ENCODE measurements around the gene ROPN1.

DNA sequence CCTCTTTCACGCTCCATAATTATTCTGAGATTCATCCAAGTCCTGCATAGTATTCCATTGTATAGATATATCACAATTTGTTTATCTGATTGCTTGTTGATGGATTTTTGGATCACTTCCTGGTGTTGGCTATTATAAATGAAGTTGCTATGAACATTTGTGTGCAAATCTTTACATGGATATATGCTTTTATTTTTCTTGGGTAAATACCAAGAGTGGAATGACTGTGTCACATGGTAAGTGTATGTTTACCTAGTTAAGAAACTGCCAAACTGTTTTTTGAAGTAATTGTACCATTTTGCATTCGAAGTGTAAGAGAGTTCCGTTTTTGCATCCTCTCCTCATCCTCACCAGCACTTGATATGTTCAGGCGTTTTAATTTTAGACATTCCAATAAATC lies 34.6 kb upstream of the ROPN1 start:
- TF ChIP-seq, protein P1, sequence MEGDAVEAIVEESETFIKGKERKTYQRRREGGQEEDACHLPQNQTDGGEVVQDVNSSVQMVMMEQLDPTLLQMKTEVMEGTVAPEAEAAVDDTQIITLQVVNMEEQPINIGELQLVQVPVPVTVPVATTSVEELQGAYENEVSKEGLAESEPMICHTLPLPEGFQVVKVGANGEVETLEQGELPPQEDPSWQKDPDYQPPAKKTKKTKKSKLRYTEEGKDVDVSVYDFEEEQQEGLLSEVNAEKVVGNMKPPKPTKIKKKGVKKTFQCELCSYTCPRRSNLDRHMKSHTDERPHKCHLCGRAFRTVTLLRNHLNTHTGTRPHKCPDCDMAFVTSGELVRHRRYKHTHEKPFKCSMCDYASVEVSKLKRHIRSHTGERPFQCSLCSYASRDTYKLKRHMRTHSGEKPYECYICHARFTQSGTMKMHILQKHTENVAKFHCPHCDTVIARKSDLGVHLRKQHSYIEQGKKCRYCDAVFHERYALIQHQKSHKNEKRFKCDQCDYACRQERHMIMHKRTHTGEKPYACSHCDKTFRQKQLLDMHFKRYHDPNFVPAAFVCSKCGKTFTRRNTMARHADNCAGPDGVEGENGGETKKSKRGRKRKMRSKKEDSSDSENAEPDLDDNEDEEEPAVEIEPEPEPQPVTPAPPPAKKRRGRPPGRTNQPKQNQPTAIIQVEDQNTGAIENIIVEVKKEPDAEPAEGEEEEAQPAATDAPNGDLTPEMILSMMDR (conservative IDR thresholded peaks at IDR 0.05; ENCODE audit: low read depth, low read length): no peak
- no peak for TF ChIP-seq EZH2 (IDR thresholded peaks at IDR 0.05; ENCODE audit: low read length, unreplicated experiment)

Data from PC-3 (cell line).